Measurements from ENCODE around the gene CDX2.

- TF ChIP-seq POLR2A (IDR thresholded peaks at IDR 0.05; ENCODE audit: low read depth, low read length), result no peak
- TF ChIP-seq POLR2AphosphoS5 (IDR thresholded peaks at IDR 0.05; ENCODE audit: low read depth, low read length), result no peak
Observed at GRCh38 chr13:27981006-27981708, 12.0 kb upstream of the CDX2 start.
